GM20000 (cell line): ENCODE data around the gene NRGN.

Experiments used
- DNase-seq: peaks from one replicate; pipeline ENCODE4 v3.0.0; 2012; ENCODE audit warnings: low spot score
- TF ChIP-seq, protein P1 (sequence below): IDR thresholded peaks from 2 replicates; pipeline ENCODE4 v1.5.1; 2012; ENCODE audit warnings: mild to moderate bottlenecking, control low read depth; ENCODE audit errors: extremely low read depth, missing control alignments

Gene NRGN

DNA sequence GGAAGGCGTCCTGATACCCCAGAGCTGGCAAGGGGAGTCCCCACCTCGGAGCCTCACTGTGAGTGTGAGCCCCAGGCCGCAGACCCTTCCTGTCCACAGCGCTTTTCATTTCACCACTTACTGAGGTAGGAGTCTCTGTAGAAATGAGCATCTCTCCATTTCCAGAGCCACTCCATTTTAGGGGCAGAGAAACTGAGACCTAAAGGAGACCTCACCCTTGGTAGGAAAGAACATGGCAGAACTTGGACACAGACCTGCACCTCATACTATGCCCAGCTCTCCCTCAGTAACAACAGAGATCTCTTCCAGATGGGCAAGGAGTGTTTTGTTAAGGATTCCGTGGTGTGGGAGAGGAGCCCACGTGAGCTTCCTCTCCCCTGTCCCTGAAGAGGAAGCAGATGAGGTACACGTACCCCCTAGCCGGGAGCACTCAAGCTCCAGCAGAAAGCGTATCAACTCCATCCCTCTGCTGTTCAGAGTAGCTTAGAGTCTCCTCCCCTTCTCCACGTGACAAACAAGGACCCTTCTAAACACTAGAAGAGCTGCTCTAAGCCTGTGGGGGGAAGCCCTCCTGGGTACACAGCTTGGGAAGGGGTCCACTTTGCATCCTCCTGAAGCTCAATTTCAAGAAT lies 12.8 kb downstream of the NRGN start:
- TF ChIP-seq, protein P1, sequence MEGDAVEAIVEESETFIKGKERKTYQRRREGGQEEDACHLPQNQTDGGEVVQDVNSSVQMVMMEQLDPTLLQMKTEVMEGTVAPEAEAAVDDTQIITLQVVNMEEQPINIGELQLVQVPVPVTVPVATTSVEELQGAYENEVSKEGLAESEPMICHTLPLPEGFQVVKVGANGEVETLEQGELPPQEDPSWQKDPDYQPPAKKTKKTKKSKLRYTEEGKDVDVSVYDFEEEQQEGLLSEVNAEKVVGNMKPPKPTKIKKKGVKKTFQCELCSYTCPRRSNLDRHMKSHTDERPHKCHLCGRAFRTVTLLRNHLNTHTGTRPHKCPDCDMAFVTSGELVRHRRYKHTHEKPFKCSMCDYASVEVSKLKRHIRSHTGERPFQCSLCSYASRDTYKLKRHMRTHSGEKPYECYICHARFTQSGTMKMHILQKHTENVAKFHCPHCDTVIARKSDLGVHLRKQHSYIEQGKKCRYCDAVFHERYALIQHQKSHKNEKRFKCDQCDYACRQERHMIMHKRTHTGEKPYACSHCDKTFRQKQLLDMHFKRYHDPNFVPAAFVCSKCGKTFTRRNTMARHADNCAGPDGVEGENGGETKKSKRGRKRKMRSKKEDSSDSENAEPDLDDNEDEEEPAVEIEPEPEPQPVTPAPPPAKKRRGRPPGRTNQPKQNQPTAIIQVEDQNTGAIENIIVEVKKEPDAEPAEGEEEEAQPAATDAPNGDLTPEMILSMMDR: no peak
- DNase-seq: no peak

DNA sequence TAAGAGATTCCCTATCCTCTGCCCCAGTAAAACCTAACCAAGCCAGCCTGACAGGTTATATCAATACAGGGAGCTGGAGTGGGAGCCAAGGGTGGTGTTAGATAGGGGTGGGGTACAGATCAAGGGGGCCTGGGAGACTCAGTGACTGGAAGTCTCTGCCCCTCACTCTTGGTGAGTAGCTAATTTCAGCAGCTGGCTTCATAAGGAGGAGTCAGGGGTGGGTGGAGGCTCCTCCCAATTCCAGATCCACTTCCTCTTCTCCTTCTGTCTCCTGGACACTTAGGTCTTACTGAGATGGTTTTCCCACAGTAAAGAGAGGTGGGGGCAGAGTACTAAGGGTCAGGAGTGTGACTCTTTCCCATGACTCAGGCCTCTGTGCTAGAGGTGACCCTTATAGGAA lies 13.5 kb downstream of the NRGN start:
- TF ChIP-seq, protein P1: no peak
- no peak for DNase-seq

DNA sequence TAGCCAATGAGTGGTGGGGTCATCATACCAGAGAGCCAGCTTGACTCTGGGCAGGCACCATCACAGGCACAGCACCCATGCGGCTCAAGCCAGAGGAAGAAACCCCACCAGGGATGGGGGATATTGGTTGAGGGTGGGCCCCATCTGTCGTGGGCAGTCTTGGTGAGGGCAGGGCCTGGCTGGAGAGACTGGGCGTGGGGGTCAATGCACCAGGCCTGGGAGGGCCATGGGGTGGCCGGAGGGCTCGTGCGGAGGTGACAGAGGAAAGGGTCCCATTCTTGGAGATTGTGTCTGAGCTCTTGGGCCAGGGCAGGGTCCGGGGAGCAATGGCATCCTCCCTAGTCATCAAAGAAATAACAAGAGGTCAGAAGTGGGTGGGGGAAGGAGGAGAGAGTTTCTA lies 13.9 kb downstream of the NRGN start:
- TF ChIP-seq, protein P1: no peak

DNA sequence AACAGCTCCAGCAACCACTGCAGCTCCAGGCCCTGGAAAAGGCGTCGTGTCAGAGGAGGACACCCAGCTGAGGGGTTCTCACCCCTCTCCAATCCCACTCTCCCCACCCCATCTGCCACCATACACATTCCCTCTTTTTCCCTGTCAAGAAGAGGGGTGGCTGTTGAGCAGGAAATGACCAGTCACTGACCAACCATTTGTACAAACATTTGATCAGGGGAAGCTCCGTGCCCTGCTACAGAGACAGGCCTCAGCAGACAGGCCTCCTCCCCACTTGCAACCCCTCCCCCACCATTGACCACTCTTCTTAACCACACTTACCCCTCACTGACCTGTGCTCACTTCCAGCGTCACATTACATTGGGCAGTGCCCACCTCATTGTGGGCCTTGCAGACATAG lies 14.6 kb downstream of the NRGN start:
- DNase-seq: no peak
- TF ChIP-seq, protein P1: no peak

More for the DNA sequence above, 13.9 kb downstream of the NRGN start:
- DNase-seq: no peak

DNA sequence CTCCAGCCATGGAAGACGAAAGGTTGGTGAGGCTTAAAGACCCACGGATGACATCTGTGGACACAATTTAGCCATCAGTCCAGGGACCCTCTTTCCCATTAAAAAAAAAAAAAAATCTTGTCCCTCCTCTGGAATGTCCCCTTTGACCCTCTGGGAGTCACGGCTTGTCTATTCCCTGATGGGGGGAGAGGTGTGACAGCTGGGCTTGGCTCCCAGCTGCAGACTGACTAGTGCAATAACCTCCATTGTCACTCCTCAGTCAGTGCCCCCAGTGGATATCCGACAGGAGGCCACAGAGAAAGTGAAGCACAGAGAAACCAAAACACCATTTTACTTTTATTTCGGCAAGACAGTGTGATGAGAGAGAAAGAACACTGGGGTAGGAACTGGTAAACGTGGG lies 15.0 kb downstream of the NRGN start:
- TF ChIP-seq, protein P1: no peak
- DNase-seq: no peak

DNA sequence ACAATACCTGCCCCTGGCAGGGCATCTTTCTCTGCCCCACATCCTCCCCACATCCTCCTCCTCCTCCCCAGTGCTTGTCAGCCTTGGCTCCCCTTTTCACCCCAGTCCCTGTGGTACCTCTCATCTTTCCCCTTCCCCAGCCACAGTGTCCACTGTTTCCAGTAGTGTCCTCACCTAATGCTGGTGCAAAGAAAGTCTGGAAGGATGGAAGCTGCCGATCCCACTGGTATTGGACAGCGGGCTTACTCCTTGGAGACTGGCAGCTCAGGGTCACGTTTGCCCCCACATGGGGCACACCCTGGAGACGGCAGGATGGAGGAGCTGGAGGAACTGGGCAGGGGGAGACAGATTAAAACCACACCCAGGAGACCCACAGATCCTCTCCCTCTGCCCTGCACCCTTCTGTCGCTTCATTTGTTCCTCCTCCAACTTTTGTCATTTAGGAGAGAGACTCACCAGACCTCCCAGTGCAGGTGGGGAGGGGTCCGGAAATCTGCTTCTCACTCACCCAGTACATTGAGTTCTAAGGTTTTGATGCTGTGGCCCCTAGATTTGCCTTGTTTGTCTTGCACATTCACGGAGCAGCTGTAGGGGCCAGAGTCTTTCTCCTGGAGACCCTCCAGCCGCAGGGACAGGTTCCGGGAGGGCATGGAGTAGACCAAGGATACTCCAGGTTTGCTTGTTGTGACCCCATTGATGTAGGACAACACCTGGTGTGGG lies 16.5 kb downstream of the NRGN start:
- TF ChIP-seq, protein P1: no peak
- DNase-seq: no peak

DNA sequence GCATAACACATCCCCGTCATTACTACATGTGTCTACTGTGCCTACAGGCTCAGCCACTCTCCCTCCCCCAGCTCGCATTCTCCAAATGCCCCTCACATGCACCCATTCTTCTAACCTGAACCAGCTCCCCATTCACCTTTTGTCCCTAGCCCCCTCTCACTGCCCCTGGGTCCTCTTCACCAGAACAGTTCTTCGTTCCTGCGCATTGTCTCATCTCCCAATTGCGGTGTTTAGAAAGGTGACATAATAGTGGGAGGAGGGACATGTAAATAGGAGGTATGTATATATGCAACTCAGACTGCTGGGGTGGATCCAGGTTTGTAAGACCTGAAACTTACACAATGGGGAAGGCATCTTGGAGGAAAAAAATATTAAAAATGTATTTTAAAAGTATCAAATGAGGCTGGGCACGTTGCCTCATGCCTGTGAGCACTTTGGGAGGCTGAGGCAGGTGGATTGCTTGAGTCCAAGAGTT lies 17.0 kb downstream of the NRGN start:
- TF ChIP-seq, protein P1: no peak
- peak; percentile 6 for DNase-seq
